HCT116 (cell line): ENCODE data around the gene AKAP13.

Experiments used
- POLR2A ChIP-seq: IDR thresholded peaks from 2 replicates; pipeline ENCODE4 v1.7.0; 2011; ENCODE audit warnings: borderline replicate concordance; ENCODE audit not compliant: insufficient read depth, insufficient read length; ENCODE audit errors: extremely low read depth
- RAD21 ChIP-seq: IDR thresholded peaks from 2 replicates; pipeline ENCODE4 v1.6.1; 2012; ENCODE audit warnings: low read depth, mild to moderate bottlenecking

- TF ChIP-seq RAD21, result no peak
- TF ChIP-seq POLR2A, result no peak
Observed at GRCh38 chr15:85755471-85755870, 375.1 kb downstream of the AKAP13 start.
